GM19328 (cell line): ENCODE results near the gene ZDHHC13.

ENCODE experiments used
- ATAC-seq: cut with Tn5 transposase; IDR thresholded peaks from one replicate; pipeline ENCODE4 v1.9.1; 2021; ENCODE audit warnings: mild to moderate bottlenecking, moderate library complexity; ENCODE audit not compliant: unreplicated experiment

ZDHHC13 gene

DNA sequence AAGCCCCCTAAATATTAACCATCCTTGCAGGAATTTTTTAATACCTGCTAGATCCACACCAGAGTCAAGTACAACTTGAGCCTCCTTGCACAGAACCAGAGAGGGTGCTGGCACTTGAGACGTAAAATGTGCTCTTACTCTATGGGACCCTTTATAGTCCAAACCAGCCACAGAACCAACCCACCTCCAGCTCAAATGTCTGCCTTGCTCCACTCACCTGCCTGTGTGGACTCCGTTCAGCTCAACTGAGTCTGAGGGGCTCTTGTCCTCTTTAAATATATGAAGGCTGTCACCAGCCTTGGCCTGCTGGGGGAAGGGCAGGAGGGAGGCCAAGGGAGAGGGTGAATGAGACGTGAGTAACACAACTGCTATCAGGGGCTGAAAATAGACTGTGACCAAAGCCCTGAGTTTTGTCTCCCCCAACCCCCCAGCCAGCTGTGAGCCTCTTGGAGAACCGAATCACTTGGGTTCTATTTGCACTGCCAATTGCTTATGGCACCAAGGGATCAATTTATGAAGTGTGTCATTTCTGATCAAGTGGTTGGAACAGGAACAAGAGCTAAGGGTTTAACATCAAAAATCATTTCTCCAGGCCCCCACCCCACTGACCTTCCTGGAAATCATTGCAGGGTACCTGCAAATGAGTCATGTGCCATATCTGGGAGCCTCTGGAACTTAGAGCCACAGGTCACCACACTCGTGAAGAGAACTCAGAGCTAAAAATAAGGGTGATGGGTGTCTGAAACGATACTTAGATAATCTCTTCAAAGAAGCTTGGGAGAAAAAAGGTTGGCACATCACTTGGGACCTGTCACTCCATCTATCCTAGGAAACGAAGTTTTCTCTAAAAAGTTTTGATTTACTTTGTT, 85.0 kb downstream of the ZDHHC13 start, which contains the start of gene CSRP3:
Gene CSRP3, minus strand, starts transcription at position 247 of the 869 bp plus-strand sequence. CDS start 9,535 bp downstream, outside the sequence.
- no peak for ATAC-seq

DNA sequence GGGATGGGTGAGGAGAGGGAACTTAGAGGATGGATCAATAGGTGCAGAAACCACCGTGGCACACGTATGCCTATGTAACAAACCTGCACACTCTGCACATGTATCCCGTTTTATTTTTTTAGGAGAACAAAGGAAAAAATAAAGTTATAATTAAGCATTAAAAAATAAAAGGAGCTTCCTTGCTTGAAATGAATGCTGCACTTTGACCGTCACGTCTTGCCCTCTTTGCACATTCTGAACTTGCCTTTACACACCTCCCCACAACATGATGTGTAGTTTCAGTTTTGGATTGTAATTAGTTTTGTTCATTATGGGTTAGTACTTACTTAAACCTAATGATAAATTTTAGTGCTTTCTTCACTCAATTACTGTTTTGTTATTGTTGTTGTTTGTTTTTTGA, 87.9 kb downstream of the ZDHHC13 start:
- no peak for ATAC-seq

DNA sequence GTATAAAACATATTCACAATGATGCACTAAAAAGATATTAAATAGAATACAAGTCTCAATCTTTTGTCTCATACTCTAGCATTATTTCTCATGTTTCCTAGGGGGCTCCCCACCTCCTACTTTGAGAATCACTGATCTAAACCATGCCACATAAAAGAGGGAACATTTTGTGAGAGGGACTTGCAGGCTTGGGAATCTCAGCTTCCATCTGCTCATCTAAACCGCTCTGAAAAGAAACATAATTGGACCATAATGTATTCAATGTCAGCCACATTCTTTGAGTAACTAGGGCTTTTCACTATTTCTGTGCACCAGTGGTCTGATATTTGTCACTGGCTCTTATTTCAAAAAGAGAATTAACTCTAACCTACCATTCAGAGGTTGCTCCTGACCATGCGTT, 91.2 kb downstream of the ZDHHC13 start:
- no peak for ATAC-seq

DNA sequence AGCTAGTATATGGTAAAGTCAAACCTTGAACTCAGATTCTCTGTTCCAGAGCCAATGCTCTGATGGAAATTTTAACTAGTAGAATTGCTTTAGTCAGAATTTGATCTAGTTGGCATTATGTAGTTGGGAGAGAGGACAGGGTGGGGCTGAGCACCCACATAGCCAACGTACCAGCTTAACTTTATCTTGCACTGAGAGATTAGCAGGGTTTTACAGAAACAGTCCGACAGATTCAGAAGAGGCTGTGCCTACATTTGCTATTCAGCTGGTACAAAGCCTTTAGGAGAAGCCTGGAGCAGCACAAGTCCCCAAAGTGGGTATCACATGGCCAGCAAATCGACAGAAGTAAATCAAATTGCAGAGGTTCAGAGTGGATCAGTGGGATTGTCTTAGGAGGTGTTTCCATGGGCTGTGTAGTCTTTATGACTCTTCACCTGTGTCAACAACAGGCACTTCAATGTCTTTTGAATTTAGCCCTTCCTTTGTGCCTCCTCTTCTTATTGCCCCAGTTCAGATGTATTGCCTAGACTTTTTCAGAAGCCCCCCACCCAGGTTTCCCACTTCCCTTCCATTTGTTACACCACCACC, 92.1 kb downstream of the ZDHHC13 start:
- no peak for ATAC-seq

DNA sequence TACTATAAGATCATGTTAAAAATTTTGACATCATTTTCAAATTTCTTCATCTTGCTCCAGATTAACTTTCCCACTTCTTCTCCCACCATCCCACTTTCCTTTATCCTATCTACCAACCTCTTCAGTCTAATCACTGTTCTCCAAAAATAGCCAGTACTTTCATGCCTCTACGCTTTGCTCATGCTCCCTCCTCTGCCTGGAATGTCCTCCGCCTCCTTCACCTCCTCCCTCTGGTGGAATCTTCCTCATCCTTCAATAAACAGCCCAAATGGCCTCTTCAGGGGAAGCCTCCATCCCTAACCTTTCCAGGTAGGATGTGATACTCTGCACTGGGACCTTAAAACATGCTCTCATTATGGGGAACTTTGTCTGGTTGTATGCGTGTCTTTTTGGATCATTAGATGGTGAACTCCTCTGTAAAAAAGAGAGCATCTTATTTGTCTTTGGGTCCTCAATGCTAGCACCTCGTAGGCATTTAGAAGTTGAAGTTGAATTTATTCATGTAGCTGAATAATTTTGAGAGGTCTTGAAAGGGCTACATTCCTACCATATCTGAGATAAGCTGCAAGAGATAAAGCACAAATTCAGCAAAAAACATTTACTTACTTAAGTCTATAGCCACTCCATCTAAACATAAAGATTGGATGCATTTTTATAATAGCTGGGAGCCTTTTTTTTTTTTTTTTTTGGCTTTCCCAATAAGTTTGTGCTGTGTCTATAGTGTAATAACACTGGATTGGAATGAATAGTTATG, 92.8 kb downstream of the ZDHHC13 start:
- ATAC-seq: no peak

DNA sequence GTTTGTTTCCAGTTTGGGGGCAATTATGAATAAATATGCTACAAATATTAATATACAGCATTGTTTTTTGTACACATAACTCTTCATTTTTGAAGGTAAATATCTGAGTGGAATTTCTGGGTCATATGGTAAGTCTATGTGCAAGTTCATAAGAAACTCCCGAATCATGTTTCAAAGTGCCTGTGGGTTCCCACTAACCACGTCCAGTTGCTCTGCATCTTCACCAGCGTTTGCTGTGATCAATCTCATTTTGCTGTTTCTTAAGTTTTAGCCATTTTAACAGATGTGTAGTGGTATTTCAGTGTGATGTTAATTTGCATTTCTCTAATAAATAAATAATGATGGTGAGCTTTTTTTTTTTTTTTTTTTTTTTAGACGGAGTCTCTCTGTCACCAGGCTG, 99.1 kb downstream of the ZDHHC13 start:
- no peak for ATAC-seq

DNA sequence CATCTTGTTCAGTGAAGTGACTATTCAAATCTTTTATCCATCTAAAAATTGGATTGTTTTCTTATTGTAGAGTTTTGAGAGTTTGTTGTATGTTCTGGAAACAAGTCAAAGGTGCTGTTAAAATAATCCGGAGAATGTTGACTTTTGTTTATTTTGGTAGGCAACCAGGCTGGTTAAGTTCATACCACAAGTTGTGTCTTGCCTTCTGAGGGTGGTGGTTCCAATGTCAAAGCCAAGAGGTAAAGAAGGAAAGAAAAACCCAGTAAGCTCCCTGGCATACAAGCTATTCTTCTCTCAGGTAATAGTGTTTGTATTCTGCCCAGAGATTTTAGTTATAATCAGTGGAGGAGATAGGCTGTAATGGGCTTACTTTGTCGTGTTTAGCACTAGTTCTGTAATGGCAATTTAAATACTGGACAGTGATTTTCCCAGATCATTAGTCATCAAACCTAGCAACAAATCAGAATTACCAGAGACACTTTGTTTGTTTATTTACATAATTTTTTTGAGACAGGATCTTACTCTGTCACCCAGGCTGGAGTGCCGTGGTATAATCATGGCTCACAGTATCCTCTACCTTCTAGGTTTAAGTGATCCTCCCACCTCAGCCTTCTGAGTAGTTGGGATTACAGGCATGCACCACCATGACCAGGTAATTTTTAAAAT, 99.9 kb downstream of the ZDHHC13 start:
- no peak for ATAC-seq

DNA sequence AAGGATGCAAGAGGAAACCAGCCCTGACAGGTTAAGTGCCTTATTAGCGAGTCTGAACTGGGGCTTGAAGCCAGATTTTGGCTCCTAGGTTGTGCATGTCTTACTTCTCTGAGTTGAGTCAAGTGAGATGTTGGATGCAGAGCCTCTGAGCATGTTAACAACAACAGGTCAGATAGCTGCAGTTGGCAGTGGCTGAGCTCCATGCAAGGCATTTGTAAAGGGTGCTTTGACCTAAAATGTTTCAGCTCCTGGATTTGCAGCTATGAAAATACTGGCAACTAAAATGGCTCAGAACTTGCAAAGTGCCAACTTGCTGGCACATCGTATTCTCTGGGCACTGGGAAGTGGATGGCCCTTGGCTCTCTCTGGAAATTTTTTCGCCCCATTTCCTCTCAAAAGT, 101.2 kb downstream of the ZDHHC13 start:
- ATAC-seq: no peak

DNA sequence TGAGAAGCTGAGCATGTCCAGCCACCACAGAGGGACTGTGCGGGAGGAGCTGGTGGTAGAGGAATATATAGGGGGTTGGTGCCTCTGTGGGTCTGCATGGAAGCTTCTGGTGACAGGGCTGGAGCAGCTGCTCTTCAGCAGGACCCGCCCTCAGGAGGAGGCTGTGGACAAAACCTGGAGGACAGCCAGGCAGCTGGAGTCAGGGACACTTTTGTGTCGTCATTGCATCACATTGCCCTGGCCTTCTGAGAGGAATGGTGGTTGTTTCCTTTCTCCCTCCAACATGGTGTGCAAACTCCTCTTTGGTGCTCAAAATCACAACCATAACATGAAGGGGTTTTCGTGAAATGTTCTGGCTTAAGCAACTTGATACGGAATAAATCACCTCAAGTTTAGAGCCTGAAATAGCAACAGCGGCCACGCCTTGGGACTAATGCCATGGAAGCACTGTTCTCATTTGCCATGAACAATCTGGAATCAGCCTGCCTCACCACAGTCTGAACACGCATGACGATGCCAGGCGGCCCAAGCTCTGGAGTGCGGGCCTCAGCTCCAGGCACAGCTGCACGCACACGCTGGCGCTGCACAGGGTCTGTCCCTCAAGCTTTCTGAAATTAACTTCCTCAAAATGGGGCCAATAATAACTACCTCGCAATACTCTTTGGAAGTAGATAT, 102.0 kb downstream of the ZDHHC13 start:
- ATAC-seq: no peak

DNA sequence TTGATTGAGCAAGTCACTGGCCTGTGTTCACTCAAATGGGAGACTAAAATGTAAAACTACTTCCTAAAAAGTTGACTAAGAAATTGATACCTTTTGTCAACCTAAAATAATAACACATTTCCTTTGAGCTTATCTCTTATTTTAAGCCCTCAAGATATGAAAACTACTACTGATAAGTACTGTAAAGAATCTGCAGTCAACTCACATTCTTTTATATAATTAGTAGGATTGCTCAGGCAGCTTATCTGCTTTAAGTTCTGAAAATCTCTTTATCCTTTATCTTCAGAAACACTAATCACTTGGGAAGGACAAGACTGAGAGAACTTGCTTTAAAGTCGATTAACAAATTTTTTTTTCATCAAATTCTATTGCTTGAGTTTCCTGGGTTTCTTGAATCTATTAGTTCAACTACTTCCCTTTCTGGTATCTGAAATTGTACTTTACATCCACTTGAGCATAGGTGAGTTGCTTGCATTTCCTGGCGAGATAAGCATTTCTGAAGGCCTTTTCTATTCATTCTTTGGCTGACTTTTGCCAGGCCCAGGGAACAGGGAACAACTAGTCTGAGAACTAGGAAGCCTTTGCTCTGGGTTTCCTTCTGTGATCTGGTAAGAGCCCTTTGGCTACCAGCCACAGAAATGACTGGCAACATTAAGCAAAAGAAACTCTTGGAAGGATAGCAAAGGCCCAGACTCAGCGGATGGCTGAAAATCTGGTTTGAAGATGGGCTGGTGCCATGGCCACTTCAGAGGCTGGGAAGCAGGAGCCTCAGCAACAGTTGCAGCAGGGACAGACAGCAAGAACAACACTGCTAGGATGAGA, 104.1 kb downstream of the ZDHHC13 start:
- ATAC-seq: no peak

DNA sequence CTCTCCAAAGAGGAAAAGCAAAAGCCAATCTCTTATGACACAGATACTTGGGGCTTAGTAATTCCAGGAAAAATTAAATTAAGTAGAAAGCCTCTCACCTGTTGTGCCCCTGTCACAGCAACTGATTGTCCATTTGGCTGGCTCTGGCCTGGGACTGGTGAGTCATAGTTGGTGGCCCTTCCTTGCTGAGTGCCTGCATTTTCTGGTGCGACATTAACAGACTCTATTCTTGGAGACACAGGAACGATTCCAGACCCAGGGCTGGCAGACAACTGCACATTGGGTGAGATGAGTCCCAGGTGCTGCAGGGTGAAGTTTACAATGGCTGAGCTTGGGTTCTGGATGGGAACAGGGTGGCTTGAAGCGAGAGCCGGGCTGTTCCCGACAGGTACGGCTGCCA, 108.2 kb downstream of the ZDHHC13 start:
- no peak for ATAC-seq

DNA sequence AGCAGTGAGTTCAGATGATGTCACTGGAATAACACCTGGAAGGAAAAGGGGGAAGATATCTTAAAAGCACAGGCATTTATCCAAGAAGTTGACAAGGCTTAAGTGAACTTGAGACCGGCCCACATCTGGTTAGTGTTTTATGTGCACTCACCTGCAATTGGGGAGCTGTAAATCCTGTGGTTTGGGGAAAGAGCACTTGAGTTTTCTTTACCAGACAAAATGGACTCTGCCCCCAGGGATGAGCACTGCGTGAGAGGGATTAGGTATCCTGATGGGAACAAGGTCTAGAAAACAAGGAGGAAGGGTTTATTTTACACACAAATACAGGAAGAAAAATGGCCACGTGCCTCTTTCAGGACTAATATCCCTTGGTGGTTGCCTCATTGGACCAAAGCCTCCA, 108.6 kb downstream of the ZDHHC13 start:
- ATAC-seq: no peak
